ENCODE measurements around the gene AKIRIN2.

The AKIRIN2 gene

GRCh38 chr6:87654122-87654521, 47.9 kb downstream of the AKIRIN2 start:
- DNase-seq: no peak

GRCh38 chr6:87653074-87653962, 48.7 kb downstream of the AKIRIN2 start:
- DNase-seq: no peak

GRCh38 chr6:87645080-87645479, 57.0 kb downstream of the AKIRIN2 start:
- DNase-seq: no peak

- DNase-seq: no peak
Observed at GRCh38 chr6:87641065-87641692, 60.9 kb downstream of the AKIRIN2 start.

GRCh38 chr6:87639373-87639772, 62.7 kb downstream of the AKIRIN2 start:
- no peak for DNase-seq

- no peak for DNase-seq
Observed at GRCh38 chr6:87637106-87637505, 64.9 kb downstream of the AKIRIN2 start.

- no peak for DNase-seq
Observed at GRCh38 chr6:87636315-87636714, 65.7 kb downstream of the AKIRIN2 start.

GRCh38 chr6:87633851-87634250, 68.2 kb downstream of the AKIRIN2 start:
- DNase-seq: no peak

GRCh38 chr6:87630746-87631145, 71.3 kb downstream of the AKIRIN2 start:
- DNase-seq: no peak

GRCh38 chr6:87628881-87629280, 73.2 kb downstream of the AKIRIN2 start:
- DNase-seq: no peak

GRCh38 chr6:87628424-87628823, 73.6 kb downstream of the AKIRIN2 start:
- no peak for DNase-seq

Measured in NCI-H446 (cell line).